ENCODE measurements around the gene TPGS2.

The TPGS2 gene

GRCh38 chr18:36798738-36799473 lies 29.9 kb downstream of the TPGS2 start:
- no peaks in the 10 kb centered on the region for H3K9me3 ChIP-seq (ENCODE audit: insufficient read depth, low read length)
- no peak for TF ChIP-seq YY1 (IDR thresholded peaks at IDR 0.05; ENCODE audit: insufficient read depth, insufficient read length)
- TF ChIP-seq SUZ12 (IDR thresholded peaks at IDR 0.05; ENCODE audit: extremely low read depth, insufficient read depth, insufficient read length): no peak
- no peak for DNase-seq (ENCODE audit: low read depth, low spot score)
- H3K4me3 ChIP-seq (ENCODE audit: insufficient read length, low read depth): no peak overlapping the region
- no peaks in the 10 kb centered on the region for H3K4me1 ChIP-seq (ENCODE audit: insufficient read depth, insufficient read length)
- no peaks in the 10 kb centered on the region for H3K27me3 ChIP-seq (ENCODE audit: insufficient read depth, insufficient read length)
- peaks cover 74% of the 10 kb centered on the region for H3K36me3 ChIP-seq (ENCODE audit: insufficient read depth, insufficient read length, low read length)
- no peak overlapping the region for H3K9ac ChIP-seq (ENCODE audit: insufficient read length, low read depth)

GRCh38 chr18:36792634-36793283 lies 36.0 kb downstream of the TPGS2 start:
- Histone ChIP-seq H3K9ac (ENCODE audit: insufficient read length, low read depth) (no peak overlapping the region), H3K36me3 (ENCODE audit: insufficient read depth, insufficient read length, low read length) (peaks cover 47% of the 10 kb centered on the region), H3K4me3 (ENCODE audit: insufficient read length, low read depth) (no peak overlapping the region), H3K9me3 (ENCODE audit: insufficient read depth, low read length) (peaks cover 8% of the 10 kb centered on the region; the same call in 1 of the 2 replicates), H3K27me3 (ENCODE audit: insufficient read depth, insufficient read length) (no peaks in the 10 kb centered on the region), H3K4me1 (ENCODE audit: insufficient read depth, insufficient read length) (no peaks in the 10 kb centered on the region)
- DNase-seq (ENCODE audit: low read depth, low spot score): no peak
- no peak for TF ChIP-seq YY1 (IDR thresholded peaks at IDR 0.05; ENCODE audit: insufficient read depth, insufficient read length)
- no peak for TF ChIP-seq SUZ12 (IDR thresholded peaks at IDR 0.05; ENCODE audit: extremely low read depth, insufficient read depth, insufficient read length)
- TF ChIP-seq ZNF274 (IDR thresholded peaks at IDR 0.05; ENCODE audit: low read depth, low read length): no peak

- peaks cover 8% of the 10 kb centered on the region; the same call in 1 of the 2 replicates for H3K9me3 ChIP-seq (ENCODE audit: insufficient read depth, low read length)
- no peak for DNase-seq (ENCODE audit: low read depth, low spot score)
- TF ChIP-seq SUZ12 (IDR thresholded peaks at IDR 0.05; ENCODE audit: extremely low read depth, insufficient read depth, insufficient read length) (no peak), ZNF274 (IDR thresholded peaks at IDR 0.05; ENCODE audit: low read depth, low read length) (no peak), YY1 (IDR thresholded peaks at IDR 0.05; ENCODE audit: insufficient read depth, insufficient read length) (no peak)
These were observed 42.1 kb downstream of the TPGS2 start for GRCh38 chr18:36786686-36787085.

GRCh38 chr18:36783792-36784191 lies 45.0 kb downstream of the TPGS2 start:
- peaks cover 2% of the 10 kb centered on the region for H3K36me3 ChIP-seq (ENCODE audit: insufficient read depth, insufficient read length, low read length)
- TF ChIP-seq ZNF274 (IDR thresholded peaks at IDR 0.05; ENCODE audit: low read depth, low read length): no peak
- TF ChIP-seq YY1 (IDR thresholded peaks at IDR 0.05; ENCODE audit: insufficient read depth, insufficient read length): no peak
- TF ChIP-seq SUZ12 (IDR thresholded peaks at IDR 0.05; ENCODE audit: extremely low read depth, insufficient read depth, insufficient read length): no peak
- no peaks in the 10 kb centered on the region for H3K27me3 ChIP-seq (ENCODE audit: insufficient read depth, insufficient read length)
- no peak overlapping the region for H3K4me3 ChIP-seq (ENCODE audit: insufficient read length, low read depth)
- H3K9me3 ChIP-seq (ENCODE audit: insufficient read depth, low read length): no peaks in the 10 kb centered on the region
- DNase-seq (ENCODE audit: low read depth, low spot score): no peak
- H3K9ac ChIP-seq (ENCODE audit: insufficient read length, low read depth): no peak overlapping the region
- no peaks in the 10 kb centered on the region for H3K4me1 ChIP-seq (ENCODE audit: insufficient read depth, insufficient read length)

More at GRCh38 chr18:36786686-36787085, 42.1 kb downstream of the TPGS2 start:
- no peaks in the 10 kb centered on the region for H3K4me1 ChIP-seq (ENCODE audit: insufficient read depth, insufficient read length)
- H3K9ac ChIP-seq (ENCODE audit: insufficient read length, low read depth): no peak overlapping the region
- peaks cover 9% of the 10 kb centered on the region for H3K36me3 ChIP-seq (ENCODE audit: insufficient read depth, insufficient read length, low read length)
- H3K27me3 ChIP-seq (ENCODE audit: insufficient read depth, insufficient read length): no peaks in the 10 kb centered on the region
- no peak overlapping the region for H3K4me3 ChIP-seq (ENCODE audit: insufficient read length, low read depth)

GRCh38 chr18:36782710-36783109 lies 46.1 kb downstream of the TPGS2 start:
- no peaks in the 10 kb centered on the region for H3K9me3 ChIP-seq (ENCODE audit: insufficient read depth, low read length)
- TF ChIP-seq ZNF274 (IDR thresholded peaks at IDR 0.05; ENCODE audit: low read depth, low read length): no peak
- TF ChIP-seq SUZ12 (IDR thresholded peaks at IDR 0.05; ENCODE audit: extremely low read depth, insufficient read depth, insufficient read length): no peak
- TF ChIP-seq YY1 (IDR thresholded peaks at IDR 0.05; ENCODE audit: insufficient read depth, insufficient read length): no peak
- peaks cover 2% of the 10 kb centered on the region for H3K36me3 ChIP-seq (ENCODE audit: insufficient read depth, insufficient read length, low read length)
- no peak for DNase-seq (ENCODE audit: low read depth, low spot score)
- no peak overlapping the region for H3K9ac ChIP-seq (ENCODE audit: insufficient read length, low read depth)
- H3K4me3 ChIP-seq (ENCODE audit: insufficient read length, low read depth): no peak overlapping the region
- no peaks in the 10 kb centered on the region for H3K4me1 ChIP-seq (ENCODE audit: insufficient read depth, insufficient read length)
- H3K27me3 ChIP-seq (ENCODE audit: insufficient read depth, insufficient read length): no peaks in the 10 kb centered on the region

GRCh38 chr18:36780748-36781147 lies 48.1 kb downstream of the TPGS2 start:
- Histone ChIP-seq H3K4me1 (ENCODE audit: insufficient read depth, insufficient read length) (no peaks in the 10 kb centered on the region), H3K9me3 (ENCODE audit: insufficient read depth, low read length) (no peaks in the 10 kb centered on the region), H3K9ac (ENCODE audit: insufficient read length, low read depth) (no peak overlapping the region), H3K4me3 (ENCODE audit: insufficient read length, low read depth) (no peak overlapping the region), H3K27me3 (ENCODE audit: insufficient read depth, insufficient read length) (no peaks in the 10 kb centered on the region), H3K36me3 (ENCODE audit: insufficient read depth, insufficient read length, low read length) (peaks cover 2% of the 10 kb centered on the region)
- DNase-seq (ENCODE audit: low read depth, low spot score): no peak
- TF ChIP-seq SUZ12 (IDR thresholded peaks at IDR 0.05; ENCODE audit: extremely low read depth, insufficient read depth, insufficient read length): no peak
- TF ChIP-seq YY1 (IDR thresholded peaks at IDR 0.05; ENCODE audit: insufficient read depth, insufficient read length): no peak
- no peak for TF ChIP-seq ZNF274 (IDR thresholded peaks at IDR 0.05; ENCODE audit: low read depth, low read length)

GRCh38 chr18:36777566-36777965 lies 51.2 kb downstream of the TPGS2 start:
- no peak overlapping the region for H3K4me3 ChIP-seq (ENCODE audit: insufficient read length, low read depth)
- H3K27me3 ChIP-seq (ENCODE audit: insufficient read depth, insufficient read length): no peaks in the 10 kb centered on the region
- H3K4me1 ChIP-seq (ENCODE audit: insufficient read depth, insufficient read length): peaks cover 2% of the 10 kb centered on the region
- H3K9ac ChIP-seq (ENCODE audit: insufficient read length, low read depth): no peak overlapping the region
- no peaks in the 10 kb centered on the region for H3K9me3 ChIP-seq (ENCODE audit: insufficient read depth, low read length)
- DNase-seq (ENCODE audit: low read depth, low spot score): no peak
- H3K36me3 ChIP-seq (ENCODE audit: insufficient read depth, insufficient read length, low read length): peaks cover 2% of the 10 kb centered on the region
- TF ChIP-seq ZNF274 (IDR thresholded peaks at IDR 0.05; ENCODE audit: low read depth, low read length) (no peak), YY1 (IDR thresholded peaks at IDR 0.05; ENCODE audit: insufficient read depth, insufficient read length) (no peak), SUZ12 (IDR thresholded peaks at IDR 0.05; ENCODE audit: extremely low read depth, insufficient read depth, insufficient read length) (no peak)
